ENCODE data around the gene RASGEF1C. TPM values are rescaled to one million over a fixed set of nuclear protein-coding genes. Genes with fewer than 3 reads are reported as not detected.

RASGEF1C gene
- total RNA-seq, 1 donor from 2014 or later, result not detected

DNA sequence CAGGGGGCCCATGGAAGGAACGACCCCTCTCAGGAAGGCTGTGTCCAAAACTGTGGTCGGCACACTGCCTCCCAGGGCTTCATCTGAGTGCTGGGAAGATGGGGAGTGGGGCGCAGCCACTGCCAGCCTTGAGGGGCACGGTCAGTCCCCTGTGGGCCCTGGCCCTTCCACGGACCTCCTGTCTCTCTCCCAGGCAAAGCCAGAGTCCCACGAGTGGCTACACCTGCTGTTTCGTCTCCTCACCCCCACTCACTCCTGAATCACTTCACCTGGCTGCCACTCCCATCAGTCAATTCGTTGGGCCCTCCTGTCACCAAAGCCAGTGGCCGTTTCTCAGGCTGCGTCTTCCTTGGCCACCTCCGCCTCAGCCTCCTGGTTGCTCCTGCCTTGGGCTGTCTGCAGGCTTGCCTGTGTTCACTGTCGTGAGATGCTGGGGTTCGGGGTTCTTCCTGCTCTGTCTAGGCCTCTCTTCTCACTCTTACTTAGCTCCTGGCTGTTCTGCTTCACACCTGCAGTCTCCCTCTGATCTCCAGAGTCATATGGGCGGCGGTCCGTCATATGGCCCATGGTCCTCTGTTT is 78.6 kb downstream of the RASGEF1C start:
- peaks cover 7% of the 10 kb centered on the region for H3K4me1 Mint-ChIP-seq (ENCODE audit: low read depth)
- H3K27ac Mint-ChIP-seq (ENCODE audit: unreplicated experiment), result no peak overlapping the region
- H3K27me3 Mint-ChIP-seq (ENCODE audit: low read depth), result peaks cover 20% of the 10 kb centered on the region
- H3K36me3 Mint-ChIP-seq (ENCODE audit: low read depth), result no peaks in the 10 kb centered on the region
- no peaks in the 10 kb centered on the region for H3K9me3 Mint-ChIP-seq (ENCODE audit: low read depth)
- TF ChIP-seq, protein P1, sequence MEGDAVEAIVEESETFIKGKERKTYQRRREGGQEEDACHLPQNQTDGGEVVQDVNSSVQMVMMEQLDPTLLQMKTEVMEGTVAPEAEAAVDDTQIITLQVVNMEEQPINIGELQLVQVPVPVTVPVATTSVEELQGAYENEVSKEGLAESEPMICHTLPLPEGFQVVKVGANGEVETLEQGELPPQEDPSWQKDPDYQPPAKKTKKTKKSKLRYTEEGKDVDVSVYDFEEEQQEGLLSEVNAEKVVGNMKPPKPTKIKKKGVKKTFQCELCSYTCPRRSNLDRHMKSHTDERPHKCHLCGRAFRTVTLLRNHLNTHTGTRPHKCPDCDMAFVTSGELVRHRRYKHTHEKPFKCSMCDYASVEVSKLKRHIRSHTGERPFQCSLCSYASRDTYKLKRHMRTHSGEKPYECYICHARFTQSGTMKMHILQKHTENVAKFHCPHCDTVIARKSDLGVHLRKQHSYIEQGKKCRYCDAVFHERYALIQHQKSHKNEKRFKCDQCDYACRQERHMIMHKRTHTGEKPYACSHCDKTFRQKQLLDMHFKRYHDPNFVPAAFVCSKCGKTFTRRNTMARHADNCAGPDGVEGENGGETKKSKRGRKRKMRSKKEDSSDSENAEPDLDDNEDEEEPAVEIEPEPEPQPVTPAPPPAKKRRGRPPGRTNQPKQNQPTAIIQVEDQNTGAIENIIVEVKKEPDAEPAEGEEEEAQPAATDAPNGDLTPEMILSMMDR (IDR thresholded peaks at IDR 0.05), result no peak
- DNase-seq (ENCODE audit: low spot score), result peak; percentile 66
- H3K4me3 Mint-ChIP-seq (ENCODE audit: unreplicated experiment), result no peak overlapping the region

DNA sequence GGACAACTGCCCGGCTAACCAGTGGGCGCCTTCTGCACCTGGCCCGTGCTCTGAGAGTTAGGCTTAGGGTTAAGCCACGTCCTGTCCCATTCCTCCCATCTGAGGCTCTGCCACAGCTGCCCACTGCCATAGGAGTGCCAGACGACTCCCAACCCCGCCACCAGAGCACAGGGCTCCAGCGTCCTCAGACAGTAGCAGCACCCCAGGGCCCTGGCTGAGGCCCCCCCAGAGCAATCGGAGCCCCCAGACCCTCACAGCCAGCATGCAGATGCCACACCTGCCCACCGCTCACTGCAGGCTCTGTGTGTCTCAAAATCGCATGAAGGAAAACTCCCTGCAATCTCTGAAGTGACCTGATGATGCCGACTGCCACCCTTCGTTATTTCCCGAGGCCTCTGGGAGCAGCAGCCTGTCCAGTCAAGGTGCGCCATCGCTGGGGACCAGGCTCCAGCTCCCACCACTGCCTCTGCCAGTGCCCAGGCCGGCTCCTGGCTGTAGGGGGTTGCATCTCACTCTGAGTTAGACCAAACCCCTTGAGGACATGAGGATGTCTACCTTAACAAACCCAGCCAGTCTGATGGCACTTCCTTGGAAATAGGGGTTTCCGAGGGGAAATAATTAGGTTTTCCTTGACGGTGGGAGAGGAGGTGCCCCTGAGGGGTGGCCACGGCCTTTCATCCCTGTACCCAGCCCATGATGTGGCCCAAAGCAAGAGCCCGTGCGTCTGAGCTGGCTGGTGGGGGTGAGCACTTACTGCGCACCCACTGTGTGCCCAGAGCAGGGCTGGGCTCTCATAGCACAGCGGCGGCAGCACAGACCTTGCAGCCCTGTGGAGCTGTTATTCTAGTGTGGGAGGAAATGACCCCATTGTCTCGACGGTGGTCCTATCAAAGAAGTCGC is 79.5 kb downstream of the RASGEF1C start:
- no peaks in the 10 kb centered on the region for H3K36me3 Mint-ChIP-seq (ENCODE audit: low read depth)
- peak; percentile 85 for DNase-seq (ENCODE audit: low spot score)
- no peaks in the 10 kb centered on the region for H3K4me1 Mint-ChIP-seq (ENCODE audit: low read depth)
- peaks cover 20% of the 10 kb centered on the region for H3K27me3 Mint-ChIP-seq (ENCODE audit: low read depth)
- H3K4me3 Mint-ChIP-seq (ENCODE audit: unreplicated experiment), result no peak overlapping the region
- TF ChIP-seq, protein P1 (IDR thresholded peaks at IDR 0.05), result no peak
- H3K9me3 Mint-ChIP-seq (ENCODE audit: low read depth), result no peaks in the 10 kb centered on the region
- no peak overlapping the region for H3K27ac Mint-ChIP-seq (ENCODE audit: unreplicated experiment)

DNA sequence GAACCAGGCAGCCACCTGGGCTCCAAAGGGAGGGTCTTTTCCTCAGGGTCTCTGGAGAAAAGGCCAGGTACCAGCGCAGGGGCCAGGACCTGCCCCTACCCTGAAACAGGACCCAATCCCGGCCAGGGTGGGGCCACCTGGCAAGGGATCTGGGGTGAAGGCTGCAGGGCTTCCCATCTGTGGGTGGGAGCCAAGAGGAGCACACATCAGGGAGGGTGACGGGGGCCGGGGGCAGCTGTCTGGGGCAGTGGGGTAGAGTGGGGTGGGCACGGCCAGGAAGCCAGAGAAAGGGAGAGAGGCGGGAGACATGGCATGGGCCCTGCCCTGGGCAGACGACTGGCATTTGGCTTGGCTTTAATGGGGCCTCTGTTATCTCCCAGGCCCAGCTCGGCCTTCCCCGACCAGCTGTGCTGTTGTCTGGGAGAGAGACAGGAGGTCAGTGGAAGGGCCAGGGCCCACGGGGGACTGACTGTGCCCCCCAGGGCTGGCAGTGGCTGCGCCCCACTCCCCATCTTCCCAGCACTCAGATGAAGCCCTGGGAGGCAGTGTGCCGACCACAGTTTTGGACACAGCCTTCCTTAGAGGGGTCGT is 80.2 kb downstream of the RASGEF1C start:
- peaks cover 26% of the 10 kb centered on the region for H3K27me3 Mint-ChIP-seq (ENCODE audit: low read depth)
- H3K9me3 Mint-ChIP-seq (ENCODE audit: low read depth), result no peaks in the 10 kb centered on the region
- no peaks in the 10 kb centered on the region for H3K36me3 Mint-ChIP-seq (ENCODE audit: low read depth)
- H3K27ac Mint-ChIP-seq (ENCODE audit: unreplicated experiment), result no peak overlapping the region
- TF ChIP-seq, protein P1 (IDR thresholded peaks at IDR 0.05), result no peak
- H3K4me3 Mint-ChIP-seq (ENCODE audit: unreplicated experiment), result no peak overlapping the region
- DNase-seq (ENCODE audit: low spot score), result no peak
- H3K4me1 Mint-ChIP-seq (ENCODE audit: low read depth), result no peaks in the 10 kb centered on the region

DNA sequence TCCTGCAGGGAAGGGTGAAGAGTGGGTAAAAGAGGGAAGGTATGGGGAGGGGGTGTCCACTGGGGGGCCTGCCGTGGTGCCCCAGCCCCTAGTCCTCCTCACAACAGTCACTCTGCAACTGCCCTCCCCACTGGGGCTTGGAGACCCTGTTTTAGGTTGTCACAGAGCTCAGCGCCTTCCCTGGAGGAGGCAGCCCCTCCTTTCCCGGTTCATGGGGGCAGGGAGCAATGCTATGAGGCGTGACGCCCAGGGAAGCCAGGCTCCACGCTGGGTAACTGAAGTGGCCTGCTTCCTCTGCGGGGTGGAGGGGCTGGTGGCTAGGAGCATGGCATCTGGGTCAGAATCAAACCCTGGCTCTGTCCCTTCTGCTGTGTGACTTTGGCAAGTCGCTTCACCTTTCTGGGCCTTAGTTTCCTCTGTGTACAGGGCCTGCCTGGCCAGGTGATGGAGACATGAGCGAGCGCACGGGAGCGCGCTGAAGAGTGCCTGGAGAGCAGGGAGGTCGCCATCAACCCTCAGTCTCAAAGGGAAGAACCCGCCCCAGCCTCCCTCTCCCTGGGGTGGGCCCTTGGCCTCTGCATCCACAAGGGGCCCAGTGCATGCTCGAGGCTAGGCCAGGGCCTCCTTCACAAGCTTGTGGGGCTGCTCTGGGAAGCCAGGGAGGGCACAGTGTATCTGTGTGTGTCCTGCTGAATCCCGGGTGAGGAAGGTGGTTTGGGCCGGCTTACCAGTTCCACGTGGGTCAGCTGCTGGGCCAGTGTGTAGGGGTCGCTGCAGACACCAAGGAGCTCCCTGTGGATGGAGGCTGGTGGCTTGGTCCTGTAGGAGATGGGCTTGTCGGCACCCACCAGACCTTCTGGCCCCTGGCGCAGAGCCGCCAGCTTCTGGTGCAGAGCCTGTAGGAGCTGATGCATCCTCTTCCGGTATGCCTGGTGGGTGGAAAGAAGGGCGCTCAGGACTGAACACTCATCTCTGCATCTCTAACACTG is 81.0 kb downstream of the RASGEF1C start:
- Mint-ChIP-seq H3K9me3 (ENCODE audit: low read depth) (no peaks in the 10 kb centered on the region), H3K36me3 (ENCODE audit: low read depth) (no peaks in the 10 kb centered on the region), H3K4me3 (ENCODE audit: unreplicated experiment) (no peak overlapping the region), H3K4me1 (ENCODE audit: low read depth) (no peaks in the 10 kb centered on the region), H3K27me3 (ENCODE audit: low read depth) (peaks cover 31% of the 10 kb centered on the region), H3K27ac (ENCODE audit: unreplicated experiment) (no peak overlapping the region)
- no peak for DNase-seq (ENCODE audit: low spot score)
- TF ChIP-seq, protein P1 (IDR thresholded peaks at IDR 0.05), result no peak
